ENCODE measurements around the gene SCMH1.

DNA sequence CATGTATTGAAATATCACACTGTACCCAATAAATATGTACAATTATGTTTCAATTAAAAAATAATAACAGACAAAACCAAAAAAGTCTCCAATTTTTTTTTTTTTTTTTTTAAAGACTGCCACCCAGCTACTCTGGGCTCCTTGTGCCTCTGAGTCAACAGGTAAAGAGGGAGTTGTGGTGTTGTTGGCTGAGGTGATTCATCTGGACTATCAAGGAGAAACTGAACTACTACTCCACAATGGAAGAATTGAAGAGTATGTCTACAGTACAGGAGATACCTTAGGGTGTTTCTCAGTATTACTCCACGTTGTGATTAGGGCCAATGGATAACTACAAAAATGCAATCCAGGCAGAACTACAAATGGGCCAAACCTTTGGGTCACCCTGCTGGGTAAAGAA is 67.9 kb downstream of the SCMH1 start:
- TF ChIP-seq, protein P1, sequence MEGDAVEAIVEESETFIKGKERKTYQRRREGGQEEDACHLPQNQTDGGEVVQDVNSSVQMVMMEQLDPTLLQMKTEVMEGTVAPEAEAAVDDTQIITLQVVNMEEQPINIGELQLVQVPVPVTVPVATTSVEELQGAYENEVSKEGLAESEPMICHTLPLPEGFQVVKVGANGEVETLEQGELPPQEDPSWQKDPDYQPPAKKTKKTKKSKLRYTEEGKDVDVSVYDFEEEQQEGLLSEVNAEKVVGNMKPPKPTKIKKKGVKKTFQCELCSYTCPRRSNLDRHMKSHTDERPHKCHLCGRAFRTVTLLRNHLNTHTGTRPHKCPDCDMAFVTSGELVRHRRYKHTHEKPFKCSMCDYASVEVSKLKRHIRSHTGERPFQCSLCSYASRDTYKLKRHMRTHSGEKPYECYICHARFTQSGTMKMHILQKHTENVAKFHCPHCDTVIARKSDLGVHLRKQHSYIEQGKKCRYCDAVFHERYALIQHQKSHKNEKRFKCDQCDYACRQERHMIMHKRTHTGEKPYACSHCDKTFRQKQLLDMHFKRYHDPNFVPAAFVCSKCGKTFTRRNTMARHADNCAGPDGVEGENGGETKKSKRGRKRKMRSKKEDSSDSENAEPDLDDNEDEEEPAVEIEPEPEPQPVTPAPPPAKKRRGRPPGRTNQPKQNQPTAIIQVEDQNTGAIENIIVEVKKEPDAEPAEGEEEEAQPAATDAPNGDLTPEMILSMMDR (IDR thresholded peaks at IDR 0.05 in 2 of 3, conservative IDR thresholded peaks at IDR 0.05 in 1 of 3; ENCODE audit: borderline replicate concordance in 1 of 3, insufficient read depth in 1 of 3, low read depth in 2 of 3, low read length in 2 of 3) = no peak
- no peak for TF ChIP-seq ZNF274 (IDR thresholded peaks at IDR 0.05; ENCODE audit: low read depth, low read length)
